PC-3 (cell line): ENCODE results near the gene RFC3. TPM values are rescaled to one million over a fixed set of nuclear protein-coding genes. Genes with fewer than 3 reads are reported as not detected.

Source experiments
- ATAC-seq: fragments of 200-7000 bp; cut with Tn5 transposase; 2 replicates; pipeline ENCODE4 v1.9.1; 2020; ENCODE audit warnings: mild to moderate bottlenecking, moderate library complexity
- BruUV-seq: library from RNA; stranded (reverse); fragments of 400-500 nt; replicated peaks from 2 replicates; lab custom pipeline; 2021; lab: Mats Ljungman, UMichigan
- CTCF ChIA-PET: fragments of 300-600 bp; sonication (Branson Sonifier 250); formaldehyde crosslinking; loops from one replicate; lab custom pipeline; 2022; ENCODE audit warnings: antibody characterized with exemption; lab: Charles Lee
- POLR2A ChIA-PET: fragments of 300-600 bp; sonication (Branson Sonifier 250); formaldehyde crosslinking; loops from one replicate; lab custom pipeline; 2022; ENCODE audit warnings: antibody characterized with exemption; ENCODE audit not compliant: unreplicated experiment; lab: Charles Lee
- DNase-seq: peaks from one replicate; pipeline ENCODE4 v3.0.0-alpha.2; 2015
- H2AFZ ChIP-seq: fragments of 300-600 bp; sonication (generic); 2 replicates; pipeline ENCODE4 v1.6.0; 2016; ENCODE audit warnings: antibody characterized with exemption, low read length
- H3F3A ChIP-seq: fragments of 300-600 bp; sonication (generic); one replicate; pipeline ENCODE4 v1.6.0; 2017; ENCODE audit warnings: antibody characterized with exemption, low read length, control low read depth, mild to moderate bottlenecking; ENCODE audit not compliant: unreplicated experiment
- H3K27ac ChIP-seq: fragments of 300-600 bp; sonication (generic); 2 replicates; pipeline ENCODE4 v1.5.1; 2016; ENCODE audit warnings: mild to moderate bottlenecking, low read length
- H3K27me3 ChIP-seq: fragments of 300-600 bp; sonication (generic); 2 replicates; pipeline ENCODE4 v1.6.1; 2016; ENCODE audit warnings: low read length, mixed read lengths
- H3K36me3 ChIP-seq: fragments of 300-600 bp; sonication (generic); 2 replicates; pipeline ENCODE4 v1.6.1; 2016; ENCODE audit warnings: low read depth, mixed run types, low read length, mixed read lengths
- H3K4me1 ChIP-seq: fragments of 300-600 bp; sonication (generic); 2 replicates; pipeline ENCODE4 v1.5.1; 2016; ENCODE audit warnings: low read length; ENCODE audit not compliant: insufficient read depth
- H3K4me2 ChIP-seq: fragments of 300-600 bp; sonication (generic); 2 replicates; pipeline ENCODE4 v1.6.0; 2016; ENCODE audit warnings: low read length
- H3K4me3 ChIP-seq: fragments of 300-600 bp; sonication (generic); 2 replicates; pipeline ENCODE4 v1.5.1; 2016; ENCODE audit warnings: mild to moderate bottlenecking, low read length, mixed read lengths
- H3K79me2 ChIP-seq: fragments of 300-600 bp; sonication (generic); 2 replicates; pipeline ENCODE4 v1.6.1; 2017; ENCODE audit warnings: low read length, mixed read lengths
- H3K9ac ChIP-seq: fragments of 300-600 bp; sonication (generic); 2 replicates; pipeline ENCODE4 v1.6.0; 2016; ENCODE audit warnings: mild to moderate bottlenecking, low read length
- H3K9me2 ChIP-seq: fragments of 300-600 bp; sonication (generic); replicated peaks from 2 replicates; pipeline ENCODE4 v1.6.1; 2016; ENCODE audit warnings: mixed run types, low read length, mixed read lengths
- H3K9me3 ChIP-seq: fragments of 300-600 bp; sonication (generic); 2 replicates; pipeline ENCODE4 v1.6.1; 2016; ENCODE audit warnings: low read length, mixed read lengths
- H4K20me1 ChIP-seq: fragments of 300-600 bp; sonication (generic); 2 replicates; pipeline ENCODE4 v1.6.1; 2016; ENCODE audit warnings: low read length, mixed read lengths
- CTCF ChIP-seq: fragments of 300-600 bp; sonication (generic); conservative IDR thresholded peaks from 2 replicates; pipeline ENCODE4 v1.5.1; 2017; ENCODE audit warnings: antibody characterized with exemption, low read depth, mild to moderate bottlenecking, low read length
- EZH2 ChIP-seq: fragments of 300-600 bp; sonication (generic); IDR thresholded peaks from one replicate; pipeline ENCODE4 v1.6.1; 2017; ENCODE audit warnings: antibody characterized with exemption, mild to moderate bottlenecking, low read length; ENCODE audit not compliant: unreplicated experiment
- EZH2phosphoT487 ChIP-seq: fragments of 300-600 bp; sonication (generic); IDR thresholded peaks from 2 replicates; pipeline ENCODE4 v1.6.1; 2018; ENCODE audit warnings: mild to moderate bottlenecking, antibody characterized with exemption, low read length, borderline replicate concordance
- intact Hi-C: fragments of 100-400 bp; cut with micrococcal nuclease; formaldehyde crosslinking; loops from 2 replicates; pipeline ENCODE4 v1.9.0; 2023
- total RNA-seq: library from RNA; depleted of rRNA; stranded (reverse); fragments of >200 nt; gene quantifications from 2 replicates; pipeline ENCODE4 v1.2.3, GENCODE V29; 2014

Gene RFC3
- total RNA-seq, 1 experiment from 2014 or later = 32.2 TPM

GRCh38 chr13:33815011-33815550 is 2.9 kb upstream of the RFC3 start:
- H3K4me1 ChIP-seq = peaks cover 12% of the 10 kb centered on the region
- POLR2A ChIA-PET = no interaction called here
- H3K36me3 ChIP-seq = peaks cover 2% of the 10 kb centered on the region; the same call in 1 of the 2 replicates
- H3K4me2 ChIP-seq = no peak overlapping the region
- no peaks in the 10 kb centered on the region for H3K9me2 ChIP-seq
- no peak overlapping the region for H3K27ac ChIP-seq
- no peaks in the 10 kb centered on the region for H3K9me3 ChIP-seq
- DNase-seq (no peak), ATAC-seq (no peak)
- H3F3A ChIP-seq = no peaks in the 10 kb centered on the region
- intact Hi-C loops = loop anchor here (10.0 kb wide), 1 partner anchor 100 kb away; no protein-coding TSS in a partner anchor
- no peak overlapping the region for H2AFZ ChIP-seq
- H3K27me3 ChIP-seq = no peaks in the 10 kb centered on the region
- no peak overlapping the region for H3K9ac ChIP-seq
- peaks cover 10% of the 10 kb centered on the region; the same call in 1 of the 2 replicates for H4K20me1 ChIP-seq
- peaks cover 21% of the 10 kb centered on the region for H3K79me2 ChIP-seq
- BruUV-seq = no TSS peak
- CTCF ChIA-PET = no interaction called here
- TF ChIP-seq EZH2phosphoT487 (no peak), EZH2 (no peak), CTCF (no peak)
- H3K4me3 ChIP-seq = no peak overlapping the region

GRCh38 chr13:33816912-33817311 is 1.0 kb upstream of the RFC3 start:
- Histone ChIP-seq H3K4me3 (no peak overlapping the region), H3K4me1 (peaks cover 13% of the 10 kb centered on the region), H3F3A (no peaks in the 10 kb centered on the region), H3K36me3 (peaks cover 18% of the 10 kb centered on the region), H3K9ac (no peak overlapping the region), H3K27ac (no peak overlapping the region), H3K9me2 (no peaks in the 10 kb centered on the region), H3K9me3 (no peaks in the 10 kb centered on the region), H3K4me2 (no peak overlapping the region), H2AFZ (peak overlapping the region; percentile 52), H4K20me1 (peaks cover 11% of the 10 kb centered on the region; the same call in 1 of the 2 replicates), H3K79me2 (peaks cover 38% of the 10 kb centered on the region), H3K27me3 (no peaks in the 10 kb centered on the region)
- ATAC-seq = no peak
- CTCF ChIA-PET = no interaction called here
- TF ChIP-seq EZH2phosphoT487 (no peak), CTCF (no peak), EZH2 (no peak)
- BruUV-seq = no TSS peak
- DNase-seq = no peak
- intact Hi-C loops = loop anchor here (10.0 kb wide), 1 partner anchor 98 kb away; no protein-coding TSS in a partner anchor
- POLR2A ChIA-PET = no interaction called here

- Histone ChIP-seq H3K9me2 (no peaks in the 10 kb centered on the region), H3F3A (no peaks in the 10 kb centered on the region), H3K4me1 (peaks cover 13% of the 10 kb centered on the region), H3K36me3 (peaks cover 19% of the 10 kb centered on the region), H3K27me3 (no peaks in the 10 kb centered on the region), H2AFZ (peak overlapping the region; percentile 100), H3K27ac (peak overlapping the region; percentile 70), H3K79me2 (peaks cover 44% of the 10 kb centered on the region), H3K4me2 (peak overlapping the region; percentile 98), H4K20me1 (peaks cover 16% of the 10 kb centered on the region; the same call in 1 of the 2 replicates), H3K9ac (peak overlapping the region; percentile 99), H3K4me3 (peak overlapping the region; percentile 98), H3K9me3 (no peaks in the 10 kb centered on the region)
- intact Hi-C loops = loop anchor here (10.0 kb wide), 1 partner anchor 97 kb away; no protein-coding TSS in a partner anchor
- peak; percentile 6 for ATAC-seq
- ChIA-PET CTCF (no interaction called here), POLR2A (interaction anchor here (0.7 kb wide), 2 partner anchors 200 to 235 kb away, joined by 5 read pairs; no protein-coding TSS in a partner anchor)
- DNase-seq = no peak
- TF ChIP-seq CTCF = no peak
- TSS peak; percentile 100 for BruUV-seq
These were observed 442 bp upstream of the RFC3 start for GRCh38 chr13:33817513-33817900.
